ENCODE results near the gene ZDHHC1.
"Not testable (repeated sequence)": the region's sequence is repeated elsewhere in the genome, so short reads cannot be mapped to it uniquely, and the experiment has no call there.

ZDHHC1 gene

DNA sequence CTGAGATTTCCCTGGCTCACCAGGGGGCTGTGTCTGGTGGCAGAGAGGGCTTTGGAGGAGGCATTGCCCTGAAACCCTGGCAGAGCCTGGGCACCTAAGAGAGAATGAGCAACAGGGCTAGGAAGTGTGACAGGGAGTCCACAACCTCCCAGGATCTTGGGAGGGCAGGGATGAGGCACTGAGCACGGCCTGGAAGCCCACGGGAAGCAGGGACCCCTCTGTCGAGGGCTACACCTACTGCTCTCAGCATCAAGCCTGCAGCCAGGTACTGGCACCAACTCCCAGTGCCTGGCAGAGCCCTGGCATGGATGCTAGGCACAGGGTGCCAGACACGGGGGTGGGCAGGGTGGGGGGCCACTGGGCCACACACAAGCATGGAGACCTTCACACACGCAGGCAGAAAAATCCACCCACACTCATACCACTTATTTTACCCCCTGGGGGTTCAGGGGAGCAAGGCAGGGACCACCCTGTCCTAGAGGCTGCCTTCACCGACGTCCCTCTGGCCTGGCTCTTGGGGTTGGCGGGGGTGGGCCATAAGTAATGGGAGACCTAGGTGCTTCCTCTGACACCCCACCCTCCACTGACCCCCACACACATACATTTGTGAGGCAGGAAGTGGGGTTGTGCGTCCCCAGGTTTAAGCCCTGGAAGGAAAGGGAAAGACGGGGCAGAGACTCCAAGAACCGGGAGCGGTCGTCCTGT is 13.7 kb upstream of the ZDHHC1 start:
- Mint-ChIP-seq H3K4me1 (peaks cover 11% of the 10 kb centered on the region), H3K27ac (no peak overlapping the region)
- DNase-seq (ENCODE audit: low spot score in 2 of 2), result no peak

DNA sequence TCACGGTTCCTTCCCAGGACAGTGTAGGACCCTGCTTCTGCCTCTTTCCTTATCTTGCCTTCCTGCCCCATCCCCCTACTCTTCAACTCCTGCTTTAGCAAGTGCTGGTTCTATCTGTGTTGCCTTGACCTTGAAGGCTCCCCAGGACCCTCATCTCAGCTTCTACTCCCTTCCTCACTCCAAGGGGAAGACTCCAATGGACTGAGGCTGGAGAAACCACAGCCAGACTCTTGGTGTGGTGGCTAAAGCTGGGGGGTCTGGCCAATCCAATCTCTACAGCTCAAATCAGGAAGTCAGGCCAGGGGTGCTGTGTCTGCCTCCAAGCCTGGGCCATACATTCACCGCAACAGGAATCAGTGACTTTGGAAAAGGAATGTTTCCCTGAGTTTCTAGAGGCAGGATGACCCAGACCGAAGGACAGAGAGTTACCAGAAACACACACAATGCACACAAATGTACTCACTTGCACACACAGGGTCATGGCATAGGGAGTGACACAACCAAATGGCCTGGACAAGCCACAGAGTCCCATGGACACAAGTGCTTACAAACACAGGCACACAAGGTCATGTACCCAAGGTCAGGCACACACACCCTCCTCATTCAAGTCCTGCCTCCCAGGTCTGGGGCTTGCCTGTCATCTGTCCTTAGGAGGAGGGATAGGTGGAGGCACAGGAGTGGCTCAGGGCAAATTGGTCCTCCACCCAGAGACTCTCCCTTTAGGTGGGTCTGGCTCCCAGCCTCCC is 12.9 kb upstream of the ZDHHC1 start:
- DNase-seq (ENCODE audit: low spot score in 2 of 2) (peak in 1 of 2 donors; percentile 55), ATAC-seq (no peak)

More for the DNA sequence above, 13.7 kb upstream of the ZDHHC1 start:
- ATAC-seq, result no peak
- Mint-ChIP-seq H3K4me3 (peak overlapping the region; percentile 75), H3K36me3 (no peaks in the 10 kb centered on the region), H3K9me3 (no peaks in the 10 kb centered on the region)

DNA sequence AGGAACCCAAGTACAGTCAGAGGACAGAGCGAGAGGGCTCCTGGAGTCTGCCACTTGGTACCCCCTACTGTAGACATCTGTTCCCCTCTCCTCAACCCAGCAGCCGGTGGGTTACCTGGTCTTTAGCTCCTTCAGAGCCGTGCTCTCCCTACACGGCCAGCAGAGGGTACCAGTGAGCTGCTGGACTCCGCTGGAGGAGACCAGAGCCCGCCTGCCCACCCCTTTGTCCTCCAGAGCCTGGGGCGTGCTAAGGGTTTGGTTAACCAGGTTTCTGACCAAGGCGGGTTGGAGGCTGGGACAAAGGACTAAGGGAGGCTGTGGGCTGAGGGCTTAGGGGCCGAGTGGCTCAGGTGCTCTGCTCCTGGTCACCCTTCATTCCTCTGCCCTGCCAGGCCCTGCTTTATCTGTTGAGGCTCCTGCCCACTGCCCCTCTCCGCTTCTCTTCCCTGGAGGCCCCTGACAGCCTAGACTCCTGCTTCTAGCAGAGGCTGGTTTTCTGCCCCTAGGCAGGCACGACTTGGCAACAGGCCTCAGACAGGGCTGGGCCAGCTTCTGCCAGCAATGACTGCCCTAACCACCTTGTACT is 12.0 kb upstream of the ZDHHC1 start:
- H3K4me1 Mint-ChIP-seq, result peaks cover 6% of the 10 kb centered on the region
- H3K27ac Mint-ChIP-seq, result peak overlapping the region; percentile 29
- peak; percentile 76 for ATAC-seq
- no peak overlapping the region for H3K4me3 Mint-ChIP-seq
- peak; percentile 58 to 83 for DNase-seq (ENCODE audit: low spot score in 2 of 2)
- no peaks in the 10 kb centered on the region for H3K36me3 Mint-ChIP-seq
- no peaks in the 10 kb centered on the region for H3K9me3 Mint-ChIP-seq

More for the DNA sequence above, 12.9 kb upstream of the ZDHHC1 start:
- H3K9me3 Mint-ChIP-seq, result no peaks in the 10 kb centered on the region
- peak overlapping the region; percentile 29 for H3K27ac Mint-ChIP-seq
- no peaks in the 10 kb centered on the region for H3K36me3 Mint-ChIP-seq
- H3K4me1 Mint-ChIP-seq, result peaks cover 8% of the 10 kb centered on the region
- peak overlapping the region; percentile 75 for H3K4me3 Mint-ChIP-seq

DNA sequence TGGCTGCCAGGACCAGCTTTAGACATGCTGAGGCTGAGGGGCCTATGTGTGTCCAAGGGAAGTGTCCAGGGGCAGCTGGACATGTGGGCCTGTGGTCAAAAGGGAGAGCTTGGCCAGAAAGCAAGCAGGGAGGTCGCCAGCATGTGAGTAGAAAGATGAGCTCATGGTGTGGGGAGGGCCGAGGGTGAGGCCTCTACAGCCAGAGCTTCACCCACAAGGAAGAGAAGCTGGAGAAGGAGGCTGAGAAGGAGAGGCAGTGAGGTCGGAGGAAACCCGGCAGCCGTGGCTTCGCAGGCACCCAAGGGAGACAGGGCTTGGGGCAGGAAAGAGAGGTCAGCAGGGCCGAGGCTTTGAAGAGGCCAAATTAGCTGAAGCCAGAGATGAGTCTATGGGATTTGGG is 10.7 kb upstream of the ZDHHC1 start:
- Mint-ChIP-seq H3K4me3 (no peak overlapping the region), H3K9me3 (no peaks in the 10 kb centered on the region), H3K4me1 (peaks cover 6% of the 10 kb centered on the region), H3K27ac (no peak overlapping the region), H3K36me3 (no peaks in the 10 kb centered on the region)
- ATAC-seq (no peak), DNase-seq (ENCODE audit: low spot score in 2 of 2) (no peak)

DNA sequence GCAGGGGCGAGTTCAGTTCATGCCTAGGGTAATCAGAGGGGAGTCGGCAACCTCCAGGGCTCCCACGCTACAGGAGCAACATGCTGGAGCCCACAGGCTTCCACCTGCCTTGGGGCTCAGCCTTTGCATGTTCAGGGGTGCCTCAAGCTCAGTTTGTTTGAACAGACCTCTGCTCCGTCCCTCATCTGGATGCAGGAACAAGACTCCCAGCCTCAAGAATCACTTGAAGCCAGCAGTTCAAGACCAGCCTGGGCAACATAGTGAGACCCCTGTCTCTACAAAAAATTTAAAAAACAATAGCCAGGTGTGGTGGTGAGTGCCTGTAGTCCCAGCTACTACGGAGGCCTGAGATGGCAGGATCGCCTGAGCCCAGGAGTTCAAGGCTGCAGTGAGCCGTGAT is 9.7 kb upstream of the ZDHHC1 start:
- no peak overlapping the region for H3K27ac Mint-ChIP-seq
- DNase-seq (ENCODE audit: low spot score in 2 of 2) (no peak), ATAC-seq (no peak)
- no peak overlapping the region for H3K4me3 Mint-ChIP-seq
- peaks cover 6% of the 10 kb centered on the region for H3K4me1 Mint-ChIP-seq
- no peaks in the 10 kb centered on the region for H3K9me3 Mint-ChIP-seq
- H3K36me3 Mint-ChIP-seq, result no peaks in the 10 kb centered on the region

DNA sequence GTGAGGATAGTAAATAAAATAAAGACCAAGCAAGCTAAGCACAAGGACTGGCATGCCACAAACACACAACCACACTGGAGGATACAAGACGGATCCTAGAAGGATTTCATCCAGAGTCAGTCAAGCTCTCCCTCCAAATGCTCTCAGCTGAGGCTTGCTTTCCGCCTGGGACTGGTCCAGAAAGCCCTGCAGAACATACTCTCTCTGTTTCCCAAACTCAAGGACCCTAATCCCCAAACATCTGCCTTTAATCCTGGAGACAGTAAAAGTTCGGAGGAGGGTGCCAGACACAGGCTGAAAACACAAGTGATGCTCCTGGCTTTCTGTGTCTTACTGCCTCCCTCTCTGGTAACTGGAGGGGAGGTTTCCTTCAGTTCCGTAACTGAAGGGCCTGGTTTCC is 9.3 kb upstream of the ZDHHC1 start:
- H3K36me3 Mint-ChIP-seq, result no peaks in the 10 kb centered on the region
- H3K27ac Mint-ChIP-seq, result no peak overlapping the region
- DNase-seq (ENCODE audit: low spot score in 2 of 2), result no peak

DNA sequence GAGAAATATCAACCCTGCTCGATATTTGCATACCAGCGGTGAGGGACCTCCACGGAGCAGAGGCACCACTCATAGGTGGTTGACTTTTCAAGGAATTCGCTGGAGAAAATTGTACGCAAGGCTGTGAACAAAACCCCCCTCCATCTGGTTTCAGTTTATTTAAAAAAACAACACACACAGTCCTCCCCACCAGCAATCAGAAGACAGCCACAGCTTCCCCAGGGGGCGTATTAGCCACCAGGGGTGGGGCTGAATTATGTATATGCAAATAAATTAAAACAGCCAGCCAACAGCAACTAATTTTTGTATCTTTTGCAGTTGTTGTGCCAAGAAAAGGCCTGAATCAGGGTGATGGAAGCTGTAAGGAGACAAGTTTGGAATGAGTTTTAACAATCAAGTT is 8.8 kb upstream of the ZDHHC1 start:
- Mint-ChIP-seq H3K9me3 (no peaks in the 10 kb centered on the region), H3K36me3 (no peaks in the 10 kb centered on the region), H3K4me1 (peaks cover under 1% of the 10 kb centered on the region), H3K27ac (no peak overlapping the region), H3K4me3 (no peak overlapping the region)
- DNase-seq (ENCODE audit: low spot score in 2 of 2) (no peak), ATAC-seq (no peak)

More for the DNA sequence above, 9.3 kb upstream of the ZDHHC1 start:
- Mint-ChIP-seq H3K4me1 (peaks cover 5% of the 10 kb centered on the region), H3K4me3 (no peak overlapping the region), H3K9me3 (no peaks in the 10 kb centered on the region)
- ATAC-seq, result no peak

DNA sequence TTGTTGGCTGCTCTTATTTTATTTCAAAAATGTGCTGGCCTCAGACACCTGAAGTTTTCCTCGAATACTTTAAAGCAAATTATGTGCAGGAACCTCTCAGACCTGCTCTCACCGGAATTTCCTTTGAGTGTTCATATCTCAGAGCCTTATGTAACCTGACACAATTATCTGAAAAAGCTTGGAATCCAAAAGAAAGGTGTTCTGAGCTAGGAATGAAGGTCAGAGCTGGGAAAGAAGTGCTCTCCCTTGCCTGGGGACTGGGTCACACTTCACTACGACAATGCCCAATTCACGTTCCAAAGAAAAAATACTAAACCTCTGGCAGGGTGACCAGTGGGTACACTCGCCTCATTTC is 8.0 kb upstream of the ZDHHC1 start:
- Mint-ChIP-seq H3K9me3 (no peaks in the 10 kb centered on the region), H3K4me1 (no peaks in the 10 kb centered on the region), H3K4me3 (no peak overlapping the region), H3K36me3 (no peaks in the 10 kb centered on the region), H3K27ac (no peak overlapping the region)
- DNase-seq (ENCODE audit: low spot score in 2 of 2), result no peak
- ATAC-seq, result no peak

DNA sequence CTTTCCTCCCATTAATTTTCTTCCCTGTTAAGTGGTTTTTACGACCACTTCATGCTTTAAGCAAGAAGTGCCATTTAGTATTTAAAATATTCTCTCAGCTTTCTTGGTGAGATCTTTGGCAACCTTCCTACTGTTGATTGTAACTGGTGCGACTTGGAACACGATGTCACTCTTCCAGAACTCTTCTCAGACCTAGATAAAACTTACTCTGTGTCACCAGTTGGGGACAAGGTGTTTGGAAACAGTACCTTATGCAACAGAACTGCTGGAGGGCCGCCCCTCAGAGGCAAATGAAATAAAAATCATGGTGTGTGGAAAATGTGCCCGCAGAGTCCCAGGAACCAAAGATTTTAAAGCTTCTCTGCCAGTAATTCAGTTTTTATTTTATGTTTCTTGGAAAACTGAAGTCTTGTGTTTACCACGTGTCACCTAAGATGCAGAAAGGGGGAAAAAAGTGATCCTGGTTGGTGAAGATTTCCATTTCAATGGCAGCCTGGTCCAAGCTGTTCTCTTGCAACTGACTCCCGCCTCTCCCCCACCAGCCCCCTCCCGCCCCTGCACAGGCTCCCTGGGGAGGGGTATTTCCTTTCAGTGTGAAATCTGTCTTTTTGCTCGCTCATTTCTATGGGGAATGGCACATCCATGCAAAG is 7.5 kb upstream of the ZDHHC1 start:
- H3K27ac Mint-ChIP-seq, result no peak overlapping the region

DNA sequence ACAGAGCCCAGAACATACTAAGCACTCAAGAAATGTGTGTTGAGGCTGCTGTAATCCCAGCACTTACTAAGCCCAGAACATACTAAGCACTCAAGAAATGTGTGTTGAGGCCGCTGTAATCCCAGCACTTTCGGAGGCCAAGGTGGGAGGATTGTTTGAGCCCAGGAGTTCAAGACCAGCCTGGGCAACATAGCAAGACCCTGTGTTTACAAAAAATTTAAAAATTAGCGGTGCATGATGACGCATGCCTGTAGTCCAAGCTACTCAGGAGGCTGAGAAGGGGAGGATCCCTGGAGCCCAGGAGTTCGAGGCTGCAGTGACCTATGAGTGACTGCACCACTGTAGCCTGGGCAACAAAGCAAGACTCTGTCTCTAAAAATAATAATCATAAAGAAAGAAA is 6.7 kb upstream of the ZDHHC1 start:
- Mint-ChIP-seq H3K4me1 (no peaks in the 10 kb centered on the region), H3K27ac (no peak overlapping the region), H3K9me3 (no peaks in the 10 kb centered on the region), H3K4me3 (no peak overlapping the region), H3K36me3 (no peaks in the 10 kb centered on the region)
- DNase-seq (ENCODE audit: low spot score in 2 of 2) (no peak), ATAC-seq (no peak)

More for the DNA sequence above, 7.5 kb upstream of the ZDHHC1 start:
- Mint-ChIP-seq H3K36me3 (no peaks in the 10 kb centered on the region), H3K4me1 (no peaks in the 10 kb centered on the region), H3K9me3 (no peaks in the 10 kb centered on the region), H3K4me3 (no peak overlapping the region)
- ATAC-seq (no peak), DNase-seq (ENCODE audit: low spot score in 2 of 2) (no peak)

DNA sequence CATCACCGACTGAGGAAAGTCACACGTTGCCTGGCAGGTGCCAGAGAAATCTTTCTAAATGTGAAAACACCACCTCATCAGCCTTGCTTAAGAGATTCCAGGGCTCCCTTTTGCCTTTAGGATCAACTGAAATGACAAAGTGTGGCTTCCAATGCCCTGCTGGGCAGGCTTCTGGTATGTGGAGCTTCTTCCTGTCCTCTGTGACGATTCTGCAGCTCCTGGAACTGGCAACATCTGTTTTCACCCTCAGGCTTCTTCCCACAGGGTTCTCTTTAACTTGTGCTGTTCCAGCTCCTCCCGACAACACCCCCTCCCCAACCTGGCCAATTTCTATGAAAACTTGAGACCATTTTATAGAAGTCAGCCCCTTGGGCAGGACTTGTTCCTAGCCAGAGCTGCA is 4.8 kb upstream of the ZDHHC1 start:
- no peak for ATAC-seq

DNA sequence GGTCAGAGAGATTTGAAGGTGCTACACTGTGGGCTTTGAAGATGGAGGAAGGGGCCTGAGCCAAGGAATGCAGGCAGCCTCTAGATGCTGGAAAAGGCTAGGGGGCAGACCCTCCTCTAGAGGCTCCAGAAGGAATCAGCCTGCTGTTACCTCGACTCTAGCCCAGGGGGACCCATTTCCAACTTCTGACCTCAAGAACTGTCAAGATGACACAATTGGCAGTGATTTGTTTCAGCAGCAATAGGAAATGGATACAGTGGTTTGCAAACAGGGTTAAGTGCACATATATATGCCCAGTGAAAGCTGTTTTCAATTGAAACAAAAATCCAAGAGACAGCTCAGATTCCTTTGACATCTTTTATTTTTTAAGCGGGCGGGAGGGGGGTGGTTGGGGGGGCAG is 3.7 kb upstream of the ZDHHC1 start:
- H3K36me3 Mint-ChIP-seq, result no peaks in the 10 kb centered on the region
- peaks cover 13% of the 10 kb centered on the region for H3K4me1 Mint-ChIP-seq
- DNase-seq (ENCODE audit: low spot score in 2 of 2), result no peak

More for the DNA sequence above, 4.8 kb upstream of the ZDHHC1 start:
- peaks cover 6% of the 10 kb centered on the region for H3K4me1 Mint-ChIP-seq
- no peaks in the 10 kb centered on the region for H3K9me3 Mint-ChIP-seq
- no peak overlapping the region for H3K27ac Mint-ChIP-seq
- DNase-seq (ENCODE audit: low spot score in 2 of 2), result no peak
- H3K36me3 Mint-ChIP-seq, result no peaks in the 10 kb centered on the region
- no peak overlapping the region for H3K4me3 Mint-ChIP-seq

DNA sequence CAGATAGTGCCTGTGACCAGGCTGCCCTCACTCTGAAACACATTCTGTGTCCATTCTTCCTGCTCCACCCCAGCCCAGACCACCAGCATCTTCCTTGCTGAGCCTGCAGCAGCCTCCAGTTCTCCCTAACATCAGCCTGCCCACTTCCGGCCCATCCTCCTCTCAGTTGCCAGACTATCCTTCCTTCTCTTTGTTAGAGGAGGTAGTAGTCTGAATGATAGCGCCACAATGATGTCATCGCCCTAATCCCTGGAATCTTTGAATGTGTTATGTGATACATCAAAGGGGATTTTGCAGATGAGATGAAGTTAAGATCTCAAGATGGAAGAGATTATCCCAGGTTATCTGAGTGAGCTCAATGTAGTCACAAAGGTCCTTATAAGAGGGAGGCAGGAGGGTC is 3.2 kb upstream of the ZDHHC1 start:
- no peak overlapping the region for H3K4me3 Mint-ChIP-seq
- H3K4me1 Mint-ChIP-seq, result peaks cover 13% of the 10 kb centered on the region
- no peak for DNase-seq (ENCODE audit: low spot score in 2 of 2)
- H3K9me3 Mint-ChIP-seq, result no peaks in the 10 kb centered on the region
- H3K36me3 Mint-ChIP-seq, result no peaks in the 10 kb centered on the region
- no peak for ATAC-seq
- peak overlapping the region; percentile 5 for H3K27ac Mint-ChIP-seq

More for the DNA sequence above, 3.7 kb upstream of the ZDHHC1 start:
- Mint-ChIP-seq H3K4me3 (no peak overlapping the region), H3K9me3 (no peaks in the 10 kb centered on the region), H3K27ac (no peak overlapping the region)
- ATAC-seq, result no peak

DNA sequence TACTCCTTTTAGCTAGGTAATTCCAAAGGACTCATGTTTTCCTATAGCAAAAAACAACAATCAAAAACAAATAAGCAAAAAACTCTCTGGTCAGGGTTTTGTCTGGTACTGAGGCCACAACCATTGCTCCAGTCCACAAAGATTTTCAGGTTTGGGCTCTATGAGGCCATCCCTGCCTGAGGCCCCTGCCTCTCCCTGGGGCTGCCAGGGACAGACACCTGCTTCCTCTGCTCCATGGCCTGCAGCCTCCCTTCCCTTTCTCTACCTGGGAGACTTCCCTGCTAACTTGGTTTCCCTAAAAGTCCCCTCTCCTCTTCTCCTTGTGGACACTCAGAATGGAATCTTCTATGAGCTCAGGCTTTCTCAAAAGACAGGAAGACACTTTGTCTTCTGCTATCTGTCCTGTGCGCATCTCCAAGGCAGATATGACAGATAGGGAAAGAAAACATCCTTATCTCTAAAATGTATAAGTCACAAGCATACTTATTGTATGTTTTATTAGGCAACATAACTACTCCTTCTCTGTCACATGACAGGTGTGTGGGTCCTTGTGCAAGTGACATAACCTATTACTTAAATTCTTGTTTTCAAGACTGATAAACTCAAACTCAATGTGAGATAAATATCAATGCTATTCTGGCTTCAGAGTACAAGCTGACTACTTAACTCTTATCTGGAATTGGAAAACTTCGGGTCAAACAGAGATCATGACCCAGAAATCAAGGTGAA is 1.2 kb upstream of the ZDHHC1 start:
- Mint-ChIP-seq H3K27ac (peak overlapping the region; percentile 75), H3K36me3 (no peaks in the 10 kb centered on the region), H3K4me3 (peak overlapping the region; percentile 73), H3K9me3 (no peaks in the 10 kb centered on the region), H3K4me1 (peaks cover 13% of the 10 kb centered on the region)
- no peak for DNase-seq (ENCODE audit: low spot score in 2 of 2)
- no peak for ATAC-seq

DNA sequence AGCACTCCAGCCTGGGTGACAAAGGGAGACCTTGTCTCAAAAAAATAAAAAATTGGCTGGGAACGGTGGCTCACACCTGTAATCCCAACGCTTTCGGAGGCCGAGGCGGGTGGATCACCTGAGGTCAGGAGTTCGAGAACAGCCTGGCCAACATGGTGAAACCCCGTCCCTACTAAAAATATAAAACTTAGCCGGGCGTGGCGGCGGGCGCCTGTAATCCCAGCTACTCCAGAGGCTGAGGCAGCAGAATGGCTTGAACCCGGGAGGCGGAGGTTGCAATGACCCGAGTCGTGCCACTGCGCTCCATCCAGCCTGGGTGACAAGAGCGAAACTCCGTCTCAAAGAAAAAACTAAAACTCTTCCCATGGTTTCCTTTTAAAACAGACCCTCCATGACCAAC is 856 bp downstream of the ZDHHC1 start:
- not testable (repeated sequence) for ATAC-seq; H3K27ac Mint-ChIP-seq; DNase-seq (ENCODE audit: low spot score in 2 of 2); H3K9me3 Mint-ChIP-seq; H3K36me3 Mint-ChIP-seq
- Mint-ChIP-seq H3K4me1 (peaks cover 13% of the 10 kb centered on the region), H3K4me3 (peak overlapping the region; percentile 73)
